Heart left ventricle (tissue), 16 donors: ENCODE measurements around the gene L3MBTL3. TPM values are rescaled to one million over a fixed set of nuclear protein-coding genes. Genes with fewer than 3 reads are reported as not detected.

ENCODE experiments used
- ATAC-seq, 4 donors: fragments of 200-7000 bp; cut with Tn5 transposase; one replicate each; pipeline ENCODE4 v1.9.1; 2020 to 2022; ENCODE audit warnings: moderate library complexity in 4 of 4, mild to moderate bottlenecking in 3 of 4, moderate number of reproducible peaks in 1 of 4
- DNase-seq, 5 donors: peaks; one replicate each; pipeline ENCODE4 v3.0.0-alpha.2; 2020
- H3K27ac ChIP-seq, 12 donors: fragments of 200-600 bp; sonication (generic) in 4 of 12; one replicate each; pipeline versions ENCODE4 v1.5.0 to v1.8.0; 2016 to 2022; ENCODE audit warnings: mild to moderate bottlenecking in 2 of 12
- H3K27me3 ChIP-seq, 9 donors: fragments of 200-600 bp; sonication (generic) in 2 of 9; one replicate each; pipeline versions ENCODE4 v1.5.1 to v1.8.0; 2016 to 2022; ENCODE audit warnings: mild to moderate bottlenecking in 3 of 9
- H3K36me3 ChIP-seq, 9 donors: fragments of 200-600 bp; sonication (generic) in 2 of 9; one replicate each; pipeline versions ENCODE4 v1.5.0 to v1.8.0; 2018 to 2022; ENCODE audit warnings: mild to moderate bottlenecking in 2 of 9
- H3K4me1 ChIP-seq, 12 donors: fragments of 200-600 bp; sonication (generic) in 4 of 12; one replicate each; pipeline versions ENCODE4 v1.5.0 to v1.8.0; 2016 to 2022; ENCODE audit warnings: mild to moderate bottlenecking in 3 of 12
- H3K4me3 ChIP-seq, 12 donors: fragments of 200-600 bp; sonication (generic) in 4 of 12; one replicate each; pipeline versions ENCODE4 v1.5.0 to v1.8.0; 2017 to 2022; ENCODE audit warnings: mild to moderate bottlenecking in 9 of 12, moderate library complexity in 4 of 12
- H3K9me3 ChIP-seq, 12 donors: fragments of 200-600 bp; sonication (generic) in 4 of 12; one replicate each; pipeline versions ENCODE4 v1.5.0 to v1.8.0; 2016 to 2022; ENCODE audit warnings: mild to moderate bottlenecking in 1 of 12
- POLR2A ChIP-seq, 2 donors: fragments of 450-650 bp; IDR thresholded peaks; one replicate each; pipeline ENCODE4 v1.6.1; 2017; ENCODE audit warnings: antibody characterized with exemption in 2 of 2, mild to moderate bottlenecking in 2 of 2, moderate library complexity in 2 of 2
- WGBS, 4 donors: extraction: QIAGEN DNeasy Blood & Tissue Kit in 2 of 4; methylation state at CpG; one replicate each; pipeline versions ENCODE4 v1.1.5 to v1.1.7; 2013 to 2018; 5-methylcytosine and 5-hydroxymethylcytosine counted together
- intact Hi-C, 10 donors: fragments of 100-400 bp; cut with DNase I; formaldehyde crosslinking; loops; one replicate each; pipeline versions ENCODE4 v1.11.1 to v1.14.2; 2022
- polyA plus RNA-seq, 2 donors: library from polyadenylated mRNA; stranded (reverse); fragments of 200-250 nt; gene quantifications; one replicate each; pipeline ENCODE4 v1.2.3, GENCODE V29; 2013
- total RNA-seq, 9 donors: library from RNA; depleted of rRNA in 2 of 9; stranded (reverse); fragments of >200 nt in 2 of 9; fragmentation: NEBNext Ultra II Directional in 3 of 9; extraction: Animal tissue kit (Norgen Biotek cat#: 25700) in 3 of 9; gene quantifications; one replicate each; pipeline versions ENCODE4 v1.1.0 to v1.2.4, GENCODE V29; 2016 to 2023
- TF ChIP-seq, protein P1 (sequence below), 12 donors: fragments of 200-600 bp; sonication (generic) in 4 of 12; IDR thresholded peaks; one replicate each; pipeline versions ENCODE4 v1.5.0 to v1.8.0; 2018 to 2022; ENCODE audit warnings: antibody characterized with exemption in 12 of 12, mild to moderate bottlenecking in 5 of 12
- donor health status: ischemic (EF 13 %, LVEDD 7.1; RV severe dilation, severe dysfunction).
- donor health status: healthy with polysubstance abuse.
- donor health status: DM: no; HTN: yes; CAD: no.
- donor health status: DM: no; HTN: no; CAD: no.
- donor health status: ischemic (EF 25% LVEDD 6.9; RV normal size, moderate dysfunction).
- donor health status: ischemic (EF 25% LVEDD 5.7; RV mildly dilated, moderate dysfunction).
- donor health status: healthy.
- donor health status: DM: yes; HTN: yes; CAD: no.
- donor health status: ischemic (EF 35%, LVEDD 5.7; RV mildly dilated, moderate dysfunction).
- donor health status: nonischemic (EF 11% LVEDD 7.7; RV severe dilation, severe dysfunction).
- donor health status: DM: yes; HTN: yes; CAD: no.
- donor health status: PGD.
- donor health status: ischemic (EF 29% LVEDD 5.4; RV normal size, mild dysfunction).
- donor health status: nonischemic (EF 23%, LVEDD 6.1; RV moderate dilation, normal function).

L3MBTL3 gene
- total and polyA plus RNA-seq, 11 donors = 0.53 to 4.9 (median 2.0) TPM

DNA sequence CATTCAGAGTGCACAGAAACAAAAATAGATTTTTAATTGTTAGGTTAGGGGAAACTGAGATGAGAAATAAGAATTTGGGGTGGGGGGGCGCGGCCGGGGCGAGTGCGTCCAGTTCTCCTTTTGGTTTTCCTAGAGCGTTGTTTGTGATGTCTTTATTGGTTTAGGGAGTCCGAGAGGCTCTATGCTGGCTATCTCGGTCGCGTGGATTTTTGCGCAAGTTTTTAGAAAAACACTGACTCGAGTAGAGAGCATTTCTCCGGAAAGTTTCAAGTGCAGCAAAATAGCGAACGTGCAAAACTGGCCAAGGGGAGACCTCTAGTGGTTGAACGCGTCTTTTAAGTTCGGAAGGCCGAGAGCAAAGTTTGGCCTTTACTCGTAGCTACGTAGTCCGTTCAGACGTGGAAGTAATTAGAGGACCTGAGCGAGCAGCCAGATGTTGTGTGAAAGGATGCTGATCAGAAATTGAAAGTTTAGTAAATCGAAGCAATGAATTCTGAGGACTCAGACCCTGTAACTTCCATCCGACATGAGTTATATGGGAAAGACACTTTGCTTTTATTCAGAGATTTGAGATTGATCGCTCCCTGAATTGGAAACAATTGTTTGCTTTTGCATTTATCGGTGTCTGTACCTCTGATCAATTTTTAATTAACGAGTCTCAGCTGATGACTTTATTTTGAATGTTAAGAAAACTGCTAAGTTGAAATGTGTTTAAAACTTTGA is 2.7 kb downstream of the L3MBTL3 start:
- peak; percentile 72 to 91 (median 85) for ATAC-seq
- peak; percentile 72 to 84 (median 77) for DNase-seq
- peak overlapping the region in 11 of 12 donors; percentile 50 to 93 (median 76) for H3K27ac ChIP-seq
- H3K9me3 ChIP-seq = no peaks in the 10 kb centered on the region
- intact Hi-C loops = loop anchor here (2.0 to 10.0 kb wide), 9 partner anchors 76 to 526 kb away; no protein-coding TSS in a partner anchor
- peak overlapping the region; percentile 52 to 96 (median 84) for H3K4me3 ChIP-seq
- WGBS, 4 donors = 8 to 9% (median 8%) methylated on average over 29 of the region's 29 CpGs
- peaks cover 0 to 10% (median 2%) of the 10 kb centered on the region in 12 donors for H3K4me1 ChIP-seq
- H3K36me3 ChIP-seq = no peaks in the 10 kb centered on the region
- TF ChIP-seq, protein P1, sequence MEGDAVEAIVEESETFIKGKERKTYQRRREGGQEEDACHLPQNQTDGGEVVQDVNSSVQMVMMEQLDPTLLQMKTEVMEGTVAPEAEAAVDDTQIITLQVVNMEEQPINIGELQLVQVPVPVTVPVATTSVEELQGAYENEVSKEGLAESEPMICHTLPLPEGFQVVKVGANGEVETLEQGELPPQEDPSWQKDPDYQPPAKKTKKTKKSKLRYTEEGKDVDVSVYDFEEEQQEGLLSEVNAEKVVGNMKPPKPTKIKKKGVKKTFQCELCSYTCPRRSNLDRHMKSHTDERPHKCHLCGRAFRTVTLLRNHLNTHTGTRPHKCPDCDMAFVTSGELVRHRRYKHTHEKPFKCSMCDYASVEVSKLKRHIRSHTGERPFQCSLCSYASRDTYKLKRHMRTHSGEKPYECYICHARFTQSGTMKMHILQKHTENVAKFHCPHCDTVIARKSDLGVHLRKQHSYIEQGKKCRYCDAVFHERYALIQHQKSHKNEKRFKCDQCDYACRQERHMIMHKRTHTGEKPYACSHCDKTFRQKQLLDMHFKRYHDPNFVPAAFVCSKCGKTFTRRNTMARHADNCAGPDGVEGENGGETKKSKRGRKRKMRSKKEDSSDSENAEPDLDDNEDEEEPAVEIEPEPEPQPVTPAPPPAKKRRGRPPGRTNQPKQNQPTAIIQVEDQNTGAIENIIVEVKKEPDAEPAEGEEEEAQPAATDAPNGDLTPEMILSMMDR (IDR thresholded peaks at IDR 0.05) = peak; percentile 64 to 86 (median 78)
- TF ChIP-seq POLR2A (IDR thresholded peaks at IDR 0.05) = no peak
- H3K27me3 ChIP-seq = no peaks in the 10 kb centered on the region

DNA sequence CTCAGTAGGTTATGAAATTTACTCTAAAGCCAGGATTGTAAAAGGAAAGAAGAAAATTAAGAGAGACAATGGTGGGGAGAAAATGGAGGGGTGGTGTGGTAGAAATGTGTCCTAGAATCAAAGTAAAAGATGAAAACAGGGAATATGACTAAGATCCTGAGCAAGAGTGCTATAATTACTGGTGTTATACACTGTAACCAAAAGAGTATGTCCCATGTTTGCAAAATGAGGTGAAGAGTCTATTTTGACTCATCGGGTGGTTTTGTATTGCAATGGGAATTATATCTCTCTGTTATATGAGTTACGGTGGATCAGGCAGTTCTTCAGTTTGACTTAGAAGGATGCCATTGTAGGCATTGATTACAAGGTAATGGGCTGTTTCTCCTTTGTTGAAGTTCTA is 8.5 kb downstream of the L3MBTL3 start:
- ATAC-seq (no peak), DNase-seq (no peak)
- 92 to 99% (median 98%) methylated on average over 2 of the region's 2 CpGs for WGBS, 4 donors
- no peak overlapping the region for H3K27ac ChIP-seq
- TF ChIP-seq, protein P1 (IDR thresholded peaks at IDR 0.05) = no peak
- TF ChIP-seq POLR2A (IDR thresholded peaks at IDR 0.05) = no peak
- no peaks in the 10 kb centered on the region for H3K9me3 ChIP-seq
- peaks cover 0 to 9% (median 0%) of the 10 kb centered on the region in 12 donors for H3K4me1 ChIP-seq
- no peaks in the 10 kb centered on the region for H3K36me3 ChIP-seq
- no peak overlapping the region for H3K4me3 ChIP-seq
- H3K27me3 ChIP-seq = no peaks in the 10 kb centered on the region
- intact Hi-C loops = loop anchor here in 3 of 10 donors (10.0 kb wide), 3 partner anchors 82 to 532 kb away; no protein-coding TSS in a partner anchor

DNA sequence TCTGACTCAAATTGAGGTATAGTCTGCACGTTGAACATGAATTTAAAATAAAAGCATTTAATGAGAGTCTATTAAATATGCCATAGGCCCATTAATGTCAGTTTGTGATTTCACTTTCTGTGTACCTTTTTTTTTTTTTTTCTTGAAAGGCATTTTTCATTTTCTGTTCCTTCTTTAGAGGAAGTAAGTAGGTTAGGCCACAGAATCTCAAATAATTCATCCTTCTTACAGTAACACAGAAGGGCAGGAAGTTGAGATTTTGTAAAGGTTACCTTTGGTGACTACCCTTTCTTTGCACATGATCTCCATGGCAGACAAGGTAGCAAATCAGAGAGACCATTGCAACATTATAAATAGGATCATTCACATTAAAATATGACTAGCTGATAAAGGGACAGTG is 9.6 kb downstream of the L3MBTL3 start:
- no peaks in the 10 kb centered on the region for H3K36me3 ChIP-seq
- H3K4me3 ChIP-seq = no peak overlapping the region
- TF ChIP-seq, protein P1 (IDR thresholded peaks at IDR 0.05) = no peak
- TF ChIP-seq POLR2A (IDR thresholded peaks at IDR 0.05) = no peak
- WGBS, 4 donors = 81 to 87% (median 86%) methylated on average over 1 of the region's 1 CpG
- peaks cover 0 to 9% (median 0%) of the 10 kb centered on the region in 12 donors for H3K4me1 ChIP-seq
- no peak for ATAC-seq
- DNase-seq = no peak
- H3K9me3 ChIP-seq = no peaks in the 10 kb centered on the region
- intact Hi-C loops = loop anchor here in 3 of 10 donors (10.0 kb wide), 3 partner anchors 83 to 533 kb away; no protein-coding TSS in a partner anchor
- no peaks in the 10 kb centered on the region for H3K27me3 ChIP-seq
- H3K27ac ChIP-seq = peak overlapping the region in 1 of 12 donors; percentile 34

DNA sequence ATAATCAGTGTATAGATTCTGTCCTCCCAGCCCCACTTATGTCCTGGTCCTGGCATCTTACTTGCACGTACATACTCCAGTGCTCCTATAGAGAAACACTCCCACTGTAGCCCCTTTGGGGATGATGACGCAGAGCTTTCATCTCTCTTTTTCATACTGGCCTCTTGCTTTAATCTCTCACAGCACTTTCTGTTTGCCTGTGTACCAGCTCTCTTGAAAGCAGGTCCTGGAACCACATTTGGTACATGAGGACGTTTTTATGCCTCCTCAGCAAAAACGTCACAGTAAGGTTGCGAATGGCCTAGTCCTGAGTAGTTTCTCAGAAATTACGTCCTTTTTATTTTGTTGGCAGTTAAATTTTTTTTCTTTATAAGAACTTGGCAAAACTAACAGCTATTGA is 10.8 kb downstream of the L3MBTL3 start:
- H3K36me3 ChIP-seq = no peaks in the 10 kb centered on the region
- no peak overlapping the region for H3K27ac ChIP-seq
- DNase-seq (no peak), ATAC-seq (no peak)
- TF ChIP-seq, protein P1 (IDR thresholded peaks at IDR 0.05) = no peak
- TF ChIP-seq POLR2A (IDR thresholded peaks at IDR 0.05) = no peak
- 83 to 93% (median 90%) methylated on average over 6 of the region's 6 CpGs for WGBS, 4 donors
- H3K9me3 ChIP-seq = no peaks in the 10 kb centered on the region
- intact Hi-C loops = loop anchor here in 3 of 10 donors (10.0 kb wide), 3 partner anchors 84 to 534 kb away; no protein-coding TSS in a partner anchor
- H3K4me1 ChIP-seq = peaks cover 0 to 16% (median 0%) of the 10 kb centered on the region in 12 donors
- H3K4me3 ChIP-seq = no peak overlapping the region
- no peaks in the 10 kb centered on the region for H3K27me3 ChIP-seq
